ENCODE data around the gene CDKL1.

GRCh38 chr14:50303744-50304471, 92.8 kb downstream of the CDKL1 start:
- TF ChIP-seq CTCF (IDR thresholded peaks at IDR 0.05; ENCODE audit: low read depth, low read length) (no peak), EZH2phosphoT487 (IDR thresholded peaks at IDR 0.05; ENCODE audit: low read depth) (no peak)
